Stimulated activated CD4-positive, alpha-beta T cell treated with anti-CD3 and anti-CD28 coated beads, Interleukin-15, amount 100 ng/mL, for 1 hour (primary cell): ENCODE measurements around the gene CARMIL1.
"Not testable (repeated sequence)": the region's sequence is repeated elsewhere in the genome, so short reads cannot be mapped to it uniquely, and the experiment has no call there.

Experiments
- DNase-seq, 2 donors: peaks; one replicate each; pipeline ENCODE4 v3.0.0-alpha.2; 2020; ENCODE audit warnings: low read depth in 1 of 2, low spot score in 1 of 2

Gene CARMIL1

DNA sequence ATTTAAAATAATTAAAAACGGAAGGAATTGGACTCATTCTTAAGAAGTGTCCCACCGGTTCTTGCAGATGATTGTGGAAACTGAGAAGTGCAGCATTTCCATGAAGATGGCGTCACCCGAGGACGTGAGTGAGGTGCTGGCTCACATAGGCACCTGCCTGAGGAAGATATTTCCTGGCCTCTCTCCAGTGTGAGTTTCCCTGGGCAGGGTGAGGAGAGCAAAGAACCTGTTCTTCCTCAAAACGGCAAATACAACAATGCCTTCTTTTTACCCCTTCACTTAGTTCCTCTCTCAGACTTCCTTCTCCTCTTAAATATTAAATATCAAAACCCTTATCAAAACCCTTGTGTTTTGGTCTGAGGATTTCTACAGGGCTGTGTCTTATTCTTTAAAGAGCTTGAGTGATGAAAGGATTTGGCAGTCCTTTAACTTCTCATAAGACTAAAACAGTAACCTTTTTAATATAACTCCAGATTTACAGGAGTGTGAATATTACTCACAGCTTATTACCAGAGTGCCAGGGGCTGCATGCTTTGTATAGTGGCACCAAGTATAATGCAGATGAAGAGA lies 156.3 kb downstream of the CARMIL1 start:
- no peak for DNase-seq

DNA sequence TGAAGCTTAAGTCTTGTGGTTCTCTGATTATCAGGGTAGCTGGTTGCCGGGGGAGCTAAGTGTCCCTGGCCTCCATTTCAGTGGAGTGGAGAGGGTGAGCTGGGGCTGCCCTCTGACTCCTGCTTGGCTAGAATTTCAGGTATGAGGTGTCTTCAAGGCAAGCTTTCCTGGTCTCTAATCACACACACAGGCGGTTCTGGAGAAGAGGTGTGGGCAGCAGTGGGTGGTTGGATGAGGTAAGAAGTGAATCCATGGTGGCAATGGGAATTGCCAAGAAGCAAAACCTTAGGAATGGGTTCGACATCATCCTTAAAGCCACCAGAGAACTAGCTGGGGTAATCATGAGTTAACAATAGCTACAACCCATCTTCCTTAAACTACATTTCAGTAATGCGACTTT lies 157.6 kb downstream of the CARMIL1 start:
- no peak for DNase-seq

DNA sequence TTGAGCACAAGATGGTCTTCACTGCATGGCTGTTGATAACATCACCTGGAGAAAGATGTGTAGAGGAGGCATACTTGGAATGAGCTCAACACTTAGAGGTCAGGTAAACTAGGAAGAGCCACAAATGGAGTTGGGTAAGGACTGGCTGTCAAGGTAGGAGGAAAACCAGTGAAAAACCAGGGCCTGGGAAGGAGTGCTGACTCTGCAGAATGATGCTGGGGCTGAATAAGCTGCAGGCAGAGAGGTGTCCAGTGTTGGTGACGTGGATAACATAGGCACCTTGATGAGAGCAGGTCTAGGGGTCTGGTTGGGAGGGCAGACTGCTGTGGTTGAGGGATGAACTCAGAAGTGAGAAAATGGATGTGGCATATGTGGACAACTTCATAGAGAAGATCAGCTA lies 160.2 kb downstream of the CARMIL1 start:
- DNase-seq, result no peak

DNA sequence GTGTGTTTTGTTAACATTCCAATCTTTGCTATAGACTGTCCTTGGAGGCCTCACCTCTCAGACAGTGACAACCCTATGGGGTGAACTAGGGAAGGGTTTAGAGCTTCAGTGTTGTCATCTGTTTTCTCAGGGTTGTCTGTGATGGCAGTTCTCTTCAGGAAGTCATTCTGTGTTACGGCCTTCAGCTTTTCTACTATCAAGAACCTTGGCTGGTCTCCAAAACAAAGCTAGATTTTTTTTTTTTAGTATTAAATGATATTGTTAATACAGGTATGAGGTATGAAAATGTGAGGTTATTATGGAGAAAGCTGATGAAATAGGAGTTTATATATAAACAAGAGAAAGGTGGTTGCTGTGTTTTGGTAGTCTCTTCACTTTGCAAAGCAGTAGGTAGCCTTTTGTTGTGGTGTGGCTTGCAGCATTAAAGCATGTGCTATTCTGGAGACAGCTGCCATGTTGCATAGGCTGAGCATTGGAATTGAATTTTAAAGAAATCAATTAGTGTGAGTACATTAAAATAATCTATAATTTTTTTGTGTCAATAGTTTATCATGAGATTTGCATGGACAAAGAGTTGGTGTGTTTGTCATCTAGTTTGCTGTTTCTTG lies 162.6 kb downstream of the CARMIL1 start:
- DNase-seq, result no peak

- DNase-seq, result no peak
Observed at GRCh38 chr6:25442898-25443297, 163.7 kb downstream of the CARMIL1 start.

- DNase-seq, result not testable (repeated sequence)
Observed at GRCh38 chr6:25444521-25444920, 165.3 kb downstream of the CARMIL1 start.

GRCh38 chr6:25446830-25447569 lies 167.8 kb downstream of the CARMIL1 start:
- no peak for DNase-seq

DNA sequence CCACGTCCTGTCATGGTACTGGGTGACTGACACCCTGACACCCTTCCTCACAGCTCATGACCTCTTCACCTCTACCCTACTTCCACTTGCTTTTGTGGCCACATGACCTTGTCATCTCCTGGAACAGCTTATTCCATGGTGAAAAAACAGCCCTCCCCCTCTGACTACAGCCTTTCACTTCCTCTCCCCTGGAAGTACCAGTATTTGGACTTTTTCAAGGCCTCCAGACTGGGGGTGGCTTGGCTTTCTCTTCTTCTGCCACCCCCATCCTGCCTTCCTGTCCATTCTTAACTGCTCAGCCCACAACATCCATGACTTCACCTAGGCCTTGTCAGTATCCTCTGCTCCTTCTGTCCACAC lies 168.4 kb downstream of the CARMIL1 start:
- DNase-seq, result no peak

DNA sequence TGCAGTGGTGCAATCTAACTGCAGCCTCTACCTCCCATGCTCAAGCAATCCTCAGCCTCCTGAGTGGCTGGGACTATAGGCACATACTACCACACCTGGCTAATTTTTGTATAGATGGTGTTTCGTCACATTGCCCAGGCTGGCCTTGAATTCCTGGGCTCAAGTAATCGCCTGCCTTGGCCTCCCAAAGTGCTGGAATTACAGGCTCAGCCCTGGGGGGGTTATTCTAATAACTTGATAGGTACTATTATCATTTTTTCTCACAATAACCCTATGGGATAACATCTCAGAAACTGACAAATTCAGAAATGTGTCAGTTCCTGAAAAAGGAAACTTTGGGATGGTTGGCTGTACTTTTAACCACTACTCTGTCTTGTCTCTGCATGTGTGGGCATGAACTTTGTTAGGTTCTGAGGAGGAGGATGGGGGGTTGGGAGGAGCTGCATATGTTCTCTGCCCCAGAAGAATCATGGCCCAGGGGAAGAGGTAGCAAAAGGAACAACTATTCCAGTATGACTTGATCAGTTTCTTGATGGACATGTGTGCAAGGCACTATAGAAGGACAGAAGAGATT lies 169.9 kb downstream of the CARMIL1 start:
- DNase-seq, result no peak

- no peak for DNase-seq
Observed at GRCh38 chr6:25449774-25450173, 170.6 kb downstream of the CARMIL1 start.

DNA sequence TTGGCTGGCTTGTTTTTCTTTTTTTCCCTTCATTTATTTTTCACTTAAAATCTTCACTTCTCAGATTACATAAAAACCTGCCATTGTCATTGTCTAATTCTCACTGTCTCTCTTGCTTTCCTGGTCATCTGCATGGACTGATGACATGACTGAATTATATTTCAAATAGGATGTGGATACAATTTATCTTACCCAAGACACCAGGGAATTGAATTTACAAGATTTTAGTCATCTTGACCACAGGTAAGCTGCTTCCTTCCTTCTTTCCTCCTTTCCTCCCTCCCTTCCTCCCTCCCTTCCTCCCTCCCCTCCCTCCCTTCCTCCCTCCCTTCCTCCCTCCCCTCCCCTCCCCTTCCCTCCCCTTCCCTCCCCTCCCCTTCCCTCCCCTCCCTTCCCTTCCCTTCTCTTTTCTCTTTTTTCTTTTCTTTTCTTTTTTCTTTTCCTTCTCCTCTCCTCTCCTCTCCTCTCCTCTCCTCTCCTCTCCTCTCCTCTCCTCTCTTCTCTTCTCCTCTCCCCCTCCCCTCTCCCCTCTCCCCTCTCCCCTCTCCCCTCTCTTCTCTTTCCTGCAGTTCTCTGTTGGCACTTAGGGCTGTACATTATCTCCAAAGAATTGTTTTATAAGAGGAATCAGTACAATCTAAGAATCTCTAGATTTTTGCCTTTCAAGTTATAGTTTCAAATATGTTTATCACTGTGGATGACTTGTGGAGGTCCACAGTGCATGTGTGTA lies 171.5 kb downstream of the CARMIL1 start:
- no peak for DNase-seq

DNA sequence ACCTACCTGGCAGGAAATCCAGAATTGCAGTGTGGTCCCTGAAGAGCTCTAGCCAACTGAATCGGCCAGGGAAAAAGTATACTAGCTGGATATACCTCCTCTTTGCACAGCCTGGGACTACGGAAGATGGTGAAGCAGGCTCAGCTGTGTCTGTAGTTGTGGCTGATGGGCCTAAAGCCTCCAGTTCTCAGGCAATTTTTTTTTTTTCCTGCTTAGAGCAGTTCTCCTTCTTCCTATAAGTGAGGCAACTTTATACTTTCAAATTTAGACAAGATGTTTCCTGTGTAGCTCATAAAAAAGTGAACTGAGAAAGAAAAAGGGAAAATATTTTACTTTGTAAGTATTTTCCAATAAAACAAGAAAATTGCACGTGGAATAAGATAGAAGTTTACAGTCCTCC lies 172.9 kb downstream of the CARMIL1 start:
- DNase-seq, result no peak

GRCh38 chr6:25453288-25453687 lies 174.1 kb downstream of the CARMIL1 start:
- no peak for DNase-seq

- DNase-seq, result no peak
Observed at GRCh38 chr6:25454136-25454535, 175.0 kb downstream of the CARMIL1 start.

DNA sequence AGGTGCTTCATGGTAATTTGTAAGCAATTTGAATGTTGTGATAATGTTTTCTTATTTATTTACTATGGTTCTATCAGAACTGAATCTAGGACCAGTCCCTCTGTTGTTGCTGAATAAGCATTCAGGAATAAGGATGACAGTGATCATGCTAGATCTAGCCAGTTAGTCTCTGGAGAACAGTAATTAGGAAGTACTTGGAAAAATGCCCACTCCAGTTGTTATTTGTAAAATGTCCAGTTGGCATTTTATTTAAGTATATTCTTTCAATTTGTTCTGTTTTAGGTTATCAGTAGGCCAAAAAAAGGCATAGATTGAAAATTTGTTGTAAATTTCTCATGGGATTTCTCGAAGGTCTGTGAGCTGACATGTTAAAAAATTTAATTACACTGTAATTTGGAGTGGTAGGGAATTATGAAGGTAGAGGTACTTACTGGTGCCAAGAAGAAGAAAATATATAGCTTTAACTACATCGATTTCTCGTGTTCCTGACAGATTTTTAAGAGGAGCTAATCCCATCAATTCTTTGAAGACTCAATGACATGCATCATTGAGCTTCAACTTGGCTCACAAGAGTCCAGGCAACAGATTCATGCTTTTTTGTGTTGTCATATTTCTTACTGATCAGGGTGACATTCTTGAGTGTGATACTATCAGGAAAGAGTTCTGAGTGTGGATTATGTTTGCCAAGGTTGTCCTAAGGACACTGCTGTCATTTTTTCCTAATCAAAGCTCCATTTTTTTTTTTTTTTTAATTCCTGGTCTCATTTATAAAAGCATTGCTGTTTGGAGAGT lies 177.3 kb downstream of the CARMIL1 start:
- DNase-seq, result no peak

GRCh38 chr6:25457516-25457915 lies 178.3 kb downstream of the CARMIL1 start:
- DNase-seq, result no peak

DNA sequence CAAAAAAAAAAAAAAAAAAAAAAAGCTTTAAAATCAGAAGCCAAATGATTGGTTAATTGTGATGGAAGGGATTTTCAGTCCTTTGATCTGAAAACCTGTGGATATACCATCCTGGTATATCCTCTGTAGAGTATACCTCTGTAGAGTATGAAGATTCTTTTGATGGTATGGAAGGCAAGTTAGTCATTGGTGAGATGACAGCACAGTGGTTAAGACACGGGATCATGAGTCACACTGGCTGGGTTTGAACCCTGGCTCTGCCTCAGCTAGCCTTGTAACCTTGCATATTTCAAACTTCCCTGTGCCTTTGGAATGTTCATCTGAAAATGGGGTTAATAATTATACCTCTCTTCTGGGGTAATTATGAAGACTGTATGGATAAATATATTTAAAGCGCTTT lies 179.3 kb downstream of the CARMIL1 start:
- DNase-seq, result no peak

DNA sequence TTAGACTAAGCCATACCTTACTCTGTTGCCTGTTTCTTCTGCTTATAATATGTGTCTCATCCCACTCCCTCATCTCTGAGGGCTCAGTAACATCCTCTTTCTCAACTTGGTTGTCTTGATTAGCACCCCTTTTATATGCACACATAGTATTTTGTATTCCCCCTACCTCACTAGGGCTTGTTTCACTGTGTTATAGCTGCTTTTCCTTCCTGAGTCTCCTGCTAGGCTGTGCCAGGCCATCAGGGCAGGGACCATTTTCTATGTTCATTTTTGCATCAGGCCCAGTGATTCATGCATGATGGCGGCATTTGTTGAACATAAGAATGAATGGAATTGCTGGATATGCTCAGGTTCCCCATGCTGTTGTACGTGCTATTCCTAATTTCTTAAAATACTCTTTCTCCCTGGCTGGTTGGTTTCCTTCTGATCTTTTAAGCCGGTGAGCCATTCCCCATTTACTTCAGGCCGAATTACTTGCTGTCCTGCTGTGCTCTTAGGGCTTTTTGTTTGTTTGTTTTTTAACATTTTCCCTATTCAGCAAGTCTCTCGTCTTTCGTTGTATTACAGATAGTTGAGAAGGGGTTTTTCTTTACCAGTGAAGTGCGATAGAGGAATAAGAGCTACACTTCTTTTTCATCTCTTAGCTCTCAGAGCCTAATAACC lies 183.2 kb downstream of the CARMIL1 start:
- DNase-seq, result no peak

DNA sequence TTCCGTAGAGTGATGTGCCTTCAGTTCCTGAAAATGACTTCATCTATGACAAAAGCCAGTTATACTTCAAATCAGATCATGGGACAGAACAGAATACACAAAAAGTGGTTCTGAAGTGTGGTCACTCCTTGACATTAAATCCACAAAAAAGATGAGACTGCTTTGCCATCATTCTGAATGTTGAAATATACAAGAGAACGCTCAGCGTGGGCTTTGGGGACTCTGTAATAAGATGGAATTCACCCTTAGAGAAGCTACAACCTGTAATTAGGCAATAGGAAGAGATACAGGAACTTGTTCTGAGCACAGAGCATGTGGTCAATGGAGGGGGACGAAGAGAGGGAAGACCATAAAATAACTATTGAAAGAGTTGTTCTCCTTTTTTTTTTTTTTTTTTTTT lies 184.3 kb downstream of the CARMIL1 start:
- DNase-seq, result no peak

- DNase-seq, result no peak
Observed at GRCh38 chr6:25464225-25464624, 185.1 kb downstream of the CARMIL1 start.
